Activated CD8-positive, alpha-beta memory T cell treated with anti-CD3 and anti-CD28 coated beads for 1 hour (primary cell): Measurements from ENCODE around the gene LGR6.
"Not testable (repeated sequence)": the region's sequence is repeated elsewhere in the genome, so short reads cannot be mapped to it uniquely, and the experiment has no call there.

ENCODE experiments used
- DNase-seq, 2 donors: peaks; one replicate each; pipeline ENCODE4 v3.0.0-alpha.2; 2020; ENCODE audit warnings: low read depth in 1 of 2; ENCODE audit errors: extremely low read depth in 1 of 2

LGR6 gene

DNA sequence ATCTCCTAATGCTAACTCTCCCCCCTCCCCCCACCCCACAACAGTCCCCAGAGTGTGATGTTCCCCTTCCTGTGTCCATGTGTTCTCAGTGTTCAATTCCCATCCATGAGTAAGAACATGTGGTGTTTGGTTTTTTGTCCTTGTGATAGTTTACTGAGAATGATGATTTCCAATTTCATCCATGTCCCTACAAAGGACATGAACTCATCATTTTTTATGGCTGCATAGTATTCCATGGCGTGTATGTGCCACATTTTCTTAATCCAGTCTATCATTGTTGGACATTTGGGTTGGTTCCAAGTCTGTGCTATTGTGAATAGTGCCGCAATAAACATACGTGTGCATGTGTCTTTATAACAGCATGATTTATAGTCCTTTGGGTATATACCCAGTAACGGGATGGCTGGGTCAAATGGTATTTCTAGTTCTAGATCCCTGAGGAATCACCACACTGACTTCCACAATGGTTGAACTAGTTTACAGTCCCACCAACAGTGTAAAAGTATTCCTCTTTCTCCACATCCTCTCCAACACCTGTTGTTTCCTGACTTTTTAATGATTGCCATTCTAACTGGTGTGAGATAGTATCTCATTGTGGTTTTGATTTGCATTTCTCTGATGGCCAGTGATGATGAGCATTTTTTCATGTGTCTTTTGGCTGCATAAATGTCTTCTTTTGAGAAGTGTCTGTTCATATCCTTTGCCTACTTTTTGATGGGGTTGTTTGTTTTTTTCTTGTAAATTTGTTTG is 67.8 kb downstream of the LGR6 start:
- DNase-seq, result not testable (repeated sequence)

DNA sequence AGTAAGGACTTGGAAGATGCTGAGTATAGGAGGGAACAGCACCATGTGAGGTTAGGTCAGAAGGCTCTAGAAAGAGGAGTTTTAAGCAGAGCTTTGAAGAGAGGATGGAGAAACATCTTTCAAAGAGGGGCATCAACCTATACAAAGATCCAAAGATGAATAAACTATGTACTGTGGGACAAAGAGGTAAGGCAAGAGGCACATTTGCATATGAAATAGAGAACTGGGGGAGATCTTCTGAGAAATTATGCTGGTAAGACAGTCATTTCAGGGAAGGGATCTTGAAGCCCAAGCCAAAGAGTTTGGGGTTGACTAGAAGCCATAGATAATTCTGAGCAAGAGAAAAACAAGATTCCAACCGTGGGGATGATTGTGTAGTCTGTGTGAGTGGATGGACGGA is 70.0 kb downstream of the LGR6 start:
- no peak for DNase-seq

DNA sequence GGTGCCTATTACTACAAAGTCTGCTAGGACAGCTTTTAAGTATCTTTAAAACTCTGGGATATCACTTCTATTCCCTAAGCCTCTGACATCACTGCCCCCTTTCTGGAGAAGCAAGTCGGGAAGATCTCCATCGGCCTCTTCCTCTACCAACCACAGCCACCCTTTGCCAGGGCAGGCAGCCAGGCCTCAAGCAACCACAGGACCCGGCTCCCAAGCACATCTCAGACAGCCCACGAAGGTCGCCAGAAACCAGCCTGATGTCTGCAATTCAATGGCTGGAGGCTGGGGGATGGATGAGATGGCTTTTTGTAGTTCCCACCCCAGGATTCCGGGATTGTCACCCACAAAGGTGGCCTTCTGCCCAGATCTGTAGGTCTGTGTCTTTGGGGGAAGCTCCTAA is 70.7 kb downstream of the LGR6 start:
- DNase-seq, result no peak

DNA sequence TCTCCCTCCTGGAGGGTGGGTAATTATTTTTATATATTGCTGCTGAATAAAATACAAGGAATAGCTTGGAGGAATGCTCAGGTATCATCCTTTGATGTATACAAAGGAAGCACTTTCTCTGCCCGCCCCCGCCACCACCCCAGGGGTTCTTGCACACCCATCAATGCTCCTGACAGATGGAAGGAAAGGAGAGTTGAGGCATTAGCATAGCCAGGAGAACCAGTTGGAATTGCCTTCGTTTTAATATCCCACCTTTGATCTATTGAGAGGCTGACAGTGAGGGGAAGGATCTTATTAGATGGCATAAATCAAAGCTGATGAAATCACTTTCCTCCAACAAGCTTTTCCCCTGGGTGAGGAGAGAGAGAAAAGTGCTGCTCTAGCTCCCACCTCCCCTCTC is 71.1 kb downstream of the LGR6 start:
- no peak for DNase-seq

DNA sequence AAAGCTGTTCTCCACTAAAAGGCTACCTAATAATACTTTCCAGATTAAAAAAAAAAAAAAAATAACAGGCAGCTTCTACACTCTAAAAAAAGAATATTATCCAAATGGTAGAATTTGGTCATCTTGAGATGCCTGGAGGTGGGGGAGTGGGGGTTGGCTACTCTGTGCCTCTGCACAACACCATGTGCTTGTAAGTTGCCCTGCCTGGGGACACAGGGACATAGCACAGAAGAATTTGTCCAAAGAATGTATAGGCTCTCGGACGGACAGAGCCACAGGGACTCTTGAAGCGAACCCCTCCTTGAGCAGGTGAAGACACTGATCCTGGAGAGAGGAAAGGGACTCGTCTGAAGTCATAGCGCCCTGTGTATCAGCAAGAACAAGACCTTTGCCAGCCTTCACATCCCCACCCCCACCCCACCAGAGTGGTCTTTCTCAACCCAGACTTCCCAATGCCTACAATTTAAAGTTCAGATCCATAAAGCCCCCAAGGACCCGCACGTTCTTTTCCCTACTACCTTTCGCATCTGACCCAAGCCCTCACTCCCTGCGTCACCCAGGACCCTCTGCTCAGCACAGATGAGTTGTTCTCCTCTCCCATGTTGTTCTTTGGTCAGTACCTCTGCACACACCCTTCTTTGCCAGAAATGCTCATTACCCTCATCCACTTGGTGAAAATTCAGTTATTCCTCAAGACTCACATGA is 72.6 kb downstream of the LGR6 start:
- no peak for DNase-seq

DNA sequence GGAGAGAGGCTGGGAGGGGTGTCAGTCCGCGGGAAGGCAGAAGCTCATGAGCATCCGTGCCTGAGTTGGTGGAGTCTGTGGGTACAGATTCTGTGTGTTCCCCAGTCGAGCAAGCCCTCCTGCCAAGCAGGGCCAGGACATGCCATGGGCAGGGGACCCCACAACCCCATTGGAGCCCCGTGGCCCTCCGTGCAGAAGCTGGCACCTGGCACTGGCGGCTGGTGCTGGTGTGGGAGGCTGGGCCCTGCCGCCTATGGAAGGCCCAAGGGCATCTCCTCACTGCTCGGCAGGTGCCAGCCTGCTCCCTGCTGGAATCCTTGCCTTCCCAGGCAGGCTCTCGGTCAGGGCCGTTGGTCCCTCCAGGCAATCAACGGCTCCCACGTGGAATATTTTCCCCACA is 74.4 kb downstream of the LGR6 start:
- no peak for DNase-seq

DNA sequence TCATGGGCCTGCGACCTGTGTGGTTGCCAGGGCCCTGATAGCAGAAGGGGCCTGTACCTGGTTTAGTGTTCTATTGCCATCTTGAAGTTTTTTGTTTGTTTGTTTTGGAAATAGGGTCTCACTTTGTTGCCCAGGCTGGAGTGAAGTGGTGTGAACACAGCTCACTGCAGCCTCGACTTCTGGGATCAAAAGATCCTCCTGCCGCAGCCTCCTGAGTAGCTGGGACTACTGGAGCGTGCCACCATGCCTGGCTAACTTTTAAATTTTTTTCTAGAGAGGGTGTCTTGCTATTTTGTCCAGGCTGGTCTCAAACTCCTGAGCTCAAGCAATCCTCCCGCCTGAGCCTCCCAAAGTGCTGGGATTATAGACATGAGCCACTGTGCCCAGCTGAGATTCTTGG is 75.2 kb downstream of the LGR6 start:
- DNase-seq, result no peak

DNA sequence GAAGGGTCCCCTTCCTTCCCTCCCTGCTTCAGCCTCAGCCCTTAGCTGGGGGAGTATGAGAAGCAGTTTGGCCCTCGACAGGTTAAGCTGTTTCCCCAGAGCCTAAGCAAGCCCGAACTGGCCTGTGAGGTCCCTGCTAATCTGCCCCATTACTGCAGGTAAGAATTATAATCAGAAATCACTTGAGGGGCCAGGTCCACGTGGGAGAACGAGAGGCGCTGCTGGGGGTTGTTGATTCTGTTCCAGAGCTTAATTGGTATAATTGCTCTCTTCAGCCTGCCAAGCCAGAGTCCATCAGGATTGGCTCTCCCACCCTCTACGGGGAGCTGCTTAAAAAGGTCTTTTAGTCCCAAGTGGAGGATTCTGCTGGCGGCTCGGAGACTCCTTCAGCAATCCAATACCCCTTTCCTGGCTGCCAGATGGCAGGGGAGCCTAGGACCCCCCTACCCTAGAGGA is 77.3 kb downstream of the LGR6 start:
- no peak for DNase-seq

DNA sequence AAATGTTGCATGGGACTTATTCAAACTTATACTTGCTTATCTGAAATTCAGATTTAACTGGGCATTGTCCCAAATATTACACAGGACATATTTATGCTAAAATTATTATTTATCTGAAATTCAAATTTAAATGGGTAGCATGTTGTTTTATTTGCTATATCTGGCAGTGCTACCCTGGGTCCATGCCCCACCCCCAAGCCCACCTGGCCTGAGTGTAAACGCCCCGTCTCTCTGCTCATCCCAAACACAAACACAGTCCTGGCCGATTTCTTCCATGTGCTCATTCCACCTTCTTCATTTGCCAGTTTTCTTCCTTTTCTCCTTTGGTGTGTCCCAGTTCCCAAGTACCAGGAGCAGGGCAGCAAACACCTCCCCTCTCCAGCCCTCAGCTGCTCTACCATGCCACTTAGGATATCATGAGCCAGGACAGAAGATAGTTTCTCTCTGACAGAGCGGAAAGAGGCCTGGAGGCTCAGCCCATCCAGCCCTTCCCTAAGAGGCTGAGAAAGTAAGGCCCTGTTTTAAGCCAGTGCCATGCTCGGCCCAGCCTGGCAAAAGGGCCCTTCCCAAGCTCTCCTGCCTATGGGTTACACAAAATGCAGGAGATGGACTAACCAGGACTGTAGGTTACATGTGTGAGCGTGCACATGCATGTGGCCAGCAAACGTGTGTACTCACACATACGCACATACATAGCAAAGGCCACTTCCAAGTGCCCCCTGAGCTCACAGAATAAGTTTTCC is 78.7 kb downstream of the LGR6 start:
- DNase-seq, result no peak

DNA sequence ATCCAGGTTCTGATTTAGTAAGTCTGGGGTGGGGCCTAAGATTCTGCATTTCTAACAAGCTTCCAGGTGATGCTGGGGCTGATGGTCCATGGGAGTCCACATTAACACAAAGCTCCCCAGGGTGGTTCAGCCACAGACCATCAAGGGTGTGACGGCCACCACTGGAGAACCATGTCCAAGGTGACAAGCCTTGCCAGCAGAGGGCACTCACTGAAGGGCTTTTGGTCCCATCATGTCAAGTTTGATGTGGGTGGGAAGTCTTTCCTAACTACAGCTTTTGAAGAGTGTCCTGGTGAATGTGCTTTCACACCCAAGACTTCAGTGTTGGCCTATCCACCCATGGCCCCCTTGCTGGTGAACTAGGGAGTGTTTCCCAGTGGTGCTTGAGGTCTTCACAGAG is 81.0 kb downstream of the LGR6 start:
- peak in 1 of 2 donors; percentile 37 for DNase-seq

DNA sequence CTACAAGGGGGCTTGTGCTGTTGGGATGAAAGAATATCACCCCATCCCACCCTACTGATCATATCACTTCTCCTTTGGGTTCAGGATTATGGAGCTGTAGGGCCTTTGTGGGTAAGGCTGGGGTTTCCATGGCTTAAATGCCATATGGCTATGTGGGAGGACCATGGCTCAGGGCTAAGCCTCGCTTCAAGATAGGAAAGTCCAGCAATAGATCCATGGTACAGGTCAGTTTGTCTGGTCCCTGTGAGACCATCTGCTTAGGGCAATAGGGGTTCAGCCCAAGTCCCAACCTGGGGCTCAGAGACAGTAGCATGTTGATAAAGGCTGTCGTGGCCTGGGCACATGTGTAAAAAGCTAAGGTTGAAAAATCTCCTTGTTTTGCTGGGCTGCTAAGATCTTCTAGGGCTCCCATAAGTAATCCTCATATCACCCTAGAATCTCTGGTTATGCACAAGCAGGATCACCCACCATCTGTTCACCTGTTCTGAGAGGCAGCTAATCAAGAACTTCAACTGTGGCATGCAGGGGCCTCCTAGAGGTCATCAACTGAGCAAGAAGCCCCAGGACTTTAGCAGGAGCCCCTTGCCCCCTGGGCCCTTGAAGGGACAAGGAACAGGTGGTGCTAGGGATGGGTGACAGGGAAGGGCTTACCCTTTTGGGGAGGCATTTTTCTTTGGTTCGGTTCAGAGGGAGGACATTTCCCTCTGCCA is 81.6 kb downstream of the LGR6 start:
- DNase-seq, result no peak

DNA sequence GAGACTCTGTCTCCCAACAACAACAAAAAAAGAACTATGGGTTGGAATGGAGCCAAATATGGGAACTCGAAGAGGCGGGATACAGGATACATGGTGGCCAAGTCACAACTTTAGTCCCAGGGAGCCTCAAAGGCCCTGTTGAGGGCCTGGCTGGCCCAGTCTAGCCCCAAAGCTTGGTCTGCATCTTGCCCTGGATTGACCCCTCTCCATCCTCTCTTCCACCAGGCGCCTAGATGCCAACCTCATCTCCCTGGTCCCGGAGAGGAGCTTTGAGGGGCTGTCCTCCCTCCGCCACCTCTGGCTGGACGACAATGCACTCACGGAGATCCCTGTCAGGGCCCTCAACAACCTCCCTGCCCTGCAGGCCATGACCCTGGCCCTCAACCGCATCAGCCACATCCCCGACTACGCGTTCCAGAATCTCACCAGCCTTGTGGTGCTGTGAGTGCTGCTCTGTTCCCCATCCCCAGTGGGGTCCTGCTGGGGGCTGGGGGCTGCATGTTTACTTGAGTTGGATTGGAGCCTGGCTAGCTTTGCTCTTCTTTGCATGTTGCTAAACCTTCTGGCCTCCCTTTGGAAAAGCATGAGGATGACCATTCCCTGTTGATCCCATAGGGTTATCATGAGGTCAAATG is 82.6 kb downstream of the LGR6 start:
- no peak for DNase-seq

DNA sequence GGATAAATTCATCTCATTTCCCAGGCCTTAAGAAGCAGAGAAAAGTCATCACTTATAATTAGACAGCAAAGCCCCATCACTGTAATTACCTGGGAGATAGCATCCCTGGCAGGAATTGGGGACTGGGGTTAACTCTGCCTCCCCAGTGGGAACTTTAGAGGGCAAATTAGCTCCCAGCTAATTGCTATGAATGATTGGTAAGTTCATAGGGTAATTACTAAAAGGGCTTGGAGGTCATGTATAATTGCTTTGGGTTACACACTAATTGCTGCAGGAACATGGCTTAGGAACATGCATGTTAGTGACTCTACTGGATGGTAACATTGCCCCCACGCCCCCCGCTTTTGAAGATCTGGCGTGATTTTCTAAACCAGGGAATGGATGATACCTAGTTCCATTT is 83.3 kb downstream of the LGR6 start:
- no peak for DNase-seq

DNA sequence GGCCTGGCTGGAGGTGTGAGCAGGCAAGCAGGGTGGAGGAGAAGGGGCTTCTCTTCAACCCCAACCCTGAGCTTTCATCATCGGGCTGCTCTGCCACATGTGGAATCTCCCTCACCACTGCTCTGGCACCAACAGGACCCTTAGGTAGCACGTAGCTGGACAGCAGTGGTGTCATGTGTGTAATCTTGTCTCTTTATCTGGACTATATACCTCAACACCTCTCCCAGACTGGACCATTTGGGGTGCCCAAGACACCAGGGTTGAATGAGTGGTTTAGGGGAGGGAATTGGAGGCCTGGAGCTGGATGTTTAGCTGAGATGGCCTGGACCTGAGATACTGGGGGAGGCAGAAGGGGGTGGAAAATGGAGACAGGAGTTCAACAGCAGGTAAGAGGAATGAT is 85.2 kb downstream of the LGR6 start:
- no peak for DNase-seq

DNA sequence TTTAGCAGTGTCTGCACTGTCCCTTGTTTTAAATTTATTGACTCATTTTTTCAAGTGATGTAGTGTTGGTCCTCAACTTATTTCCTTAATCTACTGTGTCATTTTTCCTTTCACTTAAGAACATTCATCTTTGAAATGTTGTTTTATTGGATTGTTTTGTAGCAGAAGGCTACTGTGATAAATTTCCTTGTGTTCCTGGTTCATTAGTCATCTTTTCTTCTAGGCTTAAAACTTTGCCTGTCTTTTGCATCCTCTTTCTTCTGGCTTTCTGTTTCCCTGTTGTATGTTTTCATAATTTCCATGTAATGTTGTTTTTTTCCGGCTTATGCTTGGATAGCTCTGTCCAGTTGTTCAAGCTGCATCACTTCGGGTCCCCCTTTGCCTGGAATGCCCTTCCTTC is 86.2 kb downstream of the LGR6 start:
- DNase-seq, result no peak

DNA sequence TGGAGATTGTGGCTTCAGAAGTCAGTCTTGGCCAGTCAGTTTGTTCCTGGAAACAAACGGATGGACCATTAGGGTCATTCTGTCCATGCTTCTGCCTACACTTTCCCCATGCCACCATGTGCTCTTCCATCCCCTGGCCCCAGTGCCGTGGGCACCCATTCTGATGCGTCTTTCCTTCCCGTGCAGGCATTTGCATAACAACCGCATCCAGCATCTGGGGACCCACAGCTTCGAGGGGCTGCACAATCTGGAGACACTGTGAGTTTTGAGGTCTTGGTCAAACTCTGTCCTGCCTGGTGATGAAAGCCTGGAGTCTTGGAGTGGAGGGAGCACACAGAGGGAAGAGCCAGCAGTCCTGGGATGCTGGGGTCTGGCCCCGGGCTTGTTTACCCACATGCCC is 87.0 kb downstream of the LGR6 start:
- DNase-seq, result no peak

DNA sequence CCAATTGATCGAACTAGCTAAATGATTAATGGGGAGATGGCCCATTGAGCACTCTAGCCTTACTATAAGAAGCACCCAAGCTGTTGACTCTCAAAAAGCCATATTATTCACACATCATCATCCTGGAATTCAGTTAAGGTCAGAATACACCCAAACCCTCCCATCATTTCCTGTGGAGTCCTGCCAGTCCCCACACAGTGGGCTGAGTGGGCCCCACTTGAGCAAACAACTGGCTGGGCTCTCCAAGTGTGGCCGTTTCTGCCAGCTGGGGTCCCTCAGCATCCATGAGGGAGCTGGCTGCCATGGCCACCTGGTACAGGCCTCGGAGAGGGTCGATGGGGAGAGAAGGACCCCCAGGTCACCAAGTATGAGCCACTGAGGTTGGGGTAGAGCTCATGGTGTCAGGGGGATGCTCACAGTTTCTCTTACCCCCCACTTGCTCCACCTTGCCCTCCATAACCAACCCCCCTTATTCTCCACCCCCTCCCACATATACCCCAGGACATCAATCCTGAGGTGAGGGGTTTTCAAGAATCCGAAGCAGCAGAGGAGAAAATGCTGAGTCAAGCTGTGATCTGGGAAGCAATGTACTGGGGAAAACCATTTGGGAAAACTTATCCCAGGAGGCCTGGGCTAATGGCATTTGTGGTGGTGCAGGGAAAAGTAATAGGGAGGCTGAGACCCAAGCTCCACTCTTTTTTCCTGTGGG is 87.9 kb downstream of the LGR6 start:
- no peak for DNase-seq

DNA sequence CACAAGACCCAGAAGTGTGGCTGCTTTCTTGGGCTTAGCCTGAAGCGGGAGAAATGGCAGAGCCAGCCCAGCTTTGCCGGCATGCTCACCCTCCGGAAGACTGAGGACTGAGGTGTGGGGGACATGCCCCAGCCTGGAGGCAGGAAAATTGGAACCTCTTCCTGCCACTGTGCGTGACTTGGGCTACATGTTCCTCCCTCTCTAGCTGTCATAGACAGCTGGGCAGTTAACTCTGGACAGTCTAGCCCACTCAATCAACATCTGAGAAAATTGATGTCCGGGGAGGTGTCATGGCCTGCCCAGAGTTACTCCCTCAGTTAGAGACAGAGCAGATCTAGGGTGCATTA is 88.4 kb downstream of the LGR6 start:
- DNase-seq, result no peak

DNA sequence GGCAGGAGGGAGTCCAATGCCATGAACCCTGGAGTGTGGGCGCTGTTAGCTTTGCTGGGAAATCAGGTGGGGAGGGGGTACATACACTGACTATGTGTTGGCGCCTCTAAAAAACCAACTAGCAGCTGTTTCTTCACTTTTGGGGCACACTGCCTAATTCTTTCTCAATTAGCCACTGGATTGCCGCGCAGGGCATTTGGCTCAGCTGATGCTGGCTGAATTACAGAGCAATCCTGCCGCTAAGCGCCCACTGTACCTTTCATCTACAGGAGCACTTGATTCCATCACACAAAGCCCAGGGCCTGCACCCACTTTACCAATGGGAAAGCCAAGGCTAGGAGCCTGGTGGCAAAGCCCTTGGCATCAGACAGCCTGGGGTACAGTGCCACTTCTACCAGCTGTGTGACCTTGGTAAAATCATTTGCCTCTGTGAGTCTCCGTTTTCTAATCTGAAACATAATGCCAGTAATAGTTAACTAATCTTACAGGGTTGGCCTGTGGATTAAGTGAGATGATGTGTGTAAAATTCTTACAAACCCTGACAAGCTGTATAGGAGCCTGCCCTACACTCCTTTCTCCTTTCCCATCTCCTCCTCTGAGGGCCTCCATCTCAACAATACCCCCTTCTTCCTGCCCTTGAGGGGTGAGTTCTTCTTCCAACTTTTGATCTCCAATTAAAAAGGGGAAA is 89.1 kb downstream of the LGR6 start:
- DNase-seq, result no peak

DNA sequence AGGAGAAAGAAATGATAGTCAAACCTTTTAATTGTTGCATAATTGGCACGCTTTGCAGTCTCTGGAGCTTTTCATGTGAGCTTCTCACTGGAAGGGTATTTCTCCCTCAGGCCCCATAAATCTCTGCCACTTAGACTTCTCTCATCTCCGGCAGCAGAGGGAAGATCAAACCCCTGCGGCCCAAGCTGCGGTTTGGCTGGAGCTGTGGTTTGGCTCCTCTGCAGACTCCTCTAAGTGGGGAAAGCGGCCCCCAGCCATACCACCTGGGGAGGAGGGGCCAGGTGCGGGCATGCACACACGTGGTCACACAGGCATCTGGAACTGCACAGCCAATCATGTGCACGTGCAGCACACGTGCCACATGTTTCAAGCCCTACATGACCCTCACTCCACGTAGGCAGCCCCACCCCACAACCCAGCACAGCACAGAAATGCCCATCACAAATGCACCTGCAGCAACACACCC is 89.8 kb downstream of the LGR6 start:
- no peak for DNase-seq
